HG03354 (cell line): ENCODE measurements around the gene POU2F2.

Source experiments
- ATAC-seq: cut with Tn5 transposase; IDR thresholded peaks from one replicate; pipeline ENCODE4 v1.9.1; 2021; ENCODE audit warnings: mild to moderate bottlenecking; ENCODE audit not compliant: unreplicated experiment, poor library complexity, severe bottlenecking

The POU2F2 gene

GRCh38 chr19:42132030-42132628, at the start of gene POU2F2:
TSS of gene POU2F2 (minus strand) at chr19:42132446. CDS start at chr19:42132411, 35 bp downstream.
- peak; percentile 39 for ATAC-seq

GRCh38 chr19:42178791-42179674, 46.8 kb upstream of the POU2F2 start:
- ATAC-seq = no peak

- no peak for ATAC-seq
These were observed 45.4 kb upstream of the POU2F2 start for GRCh38 chr19:42177686-42178019.

DNA sequence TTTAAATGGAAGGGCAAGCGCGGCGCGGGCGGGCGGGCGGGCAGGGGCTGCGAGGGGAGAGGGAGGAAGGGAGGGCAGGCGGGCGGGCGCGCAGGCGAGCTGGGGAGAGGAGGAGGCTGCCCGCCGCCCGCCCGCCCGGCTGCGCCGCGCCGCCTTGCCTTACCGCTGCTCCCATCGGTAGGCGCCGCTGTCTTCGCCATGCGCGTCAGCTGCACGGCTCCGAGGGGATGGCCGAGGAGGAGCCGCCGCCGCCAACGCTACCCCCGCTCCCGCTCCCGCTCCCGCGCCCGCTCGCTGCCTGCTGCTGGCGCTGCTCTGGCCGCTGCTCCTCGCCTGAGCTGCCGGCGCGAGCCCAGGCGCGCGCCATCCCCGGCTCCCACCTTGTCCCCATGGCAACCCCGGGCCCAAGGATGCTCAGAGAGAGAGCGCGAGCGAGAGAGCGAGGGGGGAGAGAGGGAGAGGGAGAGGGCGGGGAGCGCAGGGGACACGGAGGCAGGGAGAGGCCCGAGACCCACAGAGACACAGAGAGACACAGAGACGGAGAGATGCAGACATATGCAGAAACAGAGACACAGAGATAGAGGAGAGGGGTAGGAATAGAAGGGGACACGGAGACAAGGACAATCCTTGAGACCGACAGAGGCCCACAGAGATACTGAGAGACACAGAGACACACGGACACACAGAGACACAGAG, 44.9 kb upstream of the POU2F2 start:
- ATAC-seq = peak; percentile 55

DNA sequence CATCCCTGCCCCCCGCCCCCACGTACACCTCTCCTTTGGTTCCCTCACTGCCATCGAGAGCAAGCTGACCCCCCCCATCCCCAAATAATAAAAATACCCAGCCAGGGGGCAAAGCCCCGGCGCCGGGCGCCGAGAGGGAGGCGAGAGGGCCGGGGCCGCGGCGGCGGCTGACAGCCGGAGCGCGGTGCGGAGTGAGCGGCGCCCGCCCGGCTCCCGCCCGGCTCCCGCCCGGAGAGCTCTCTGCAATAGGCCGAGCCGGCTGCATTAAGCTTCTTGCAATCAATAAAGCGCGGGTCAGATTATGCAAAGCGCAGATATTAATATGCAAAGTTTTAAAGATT, 44.4 kb upstream of the POU2F2 start:
- ATAC-seq = no peak

DNA sequence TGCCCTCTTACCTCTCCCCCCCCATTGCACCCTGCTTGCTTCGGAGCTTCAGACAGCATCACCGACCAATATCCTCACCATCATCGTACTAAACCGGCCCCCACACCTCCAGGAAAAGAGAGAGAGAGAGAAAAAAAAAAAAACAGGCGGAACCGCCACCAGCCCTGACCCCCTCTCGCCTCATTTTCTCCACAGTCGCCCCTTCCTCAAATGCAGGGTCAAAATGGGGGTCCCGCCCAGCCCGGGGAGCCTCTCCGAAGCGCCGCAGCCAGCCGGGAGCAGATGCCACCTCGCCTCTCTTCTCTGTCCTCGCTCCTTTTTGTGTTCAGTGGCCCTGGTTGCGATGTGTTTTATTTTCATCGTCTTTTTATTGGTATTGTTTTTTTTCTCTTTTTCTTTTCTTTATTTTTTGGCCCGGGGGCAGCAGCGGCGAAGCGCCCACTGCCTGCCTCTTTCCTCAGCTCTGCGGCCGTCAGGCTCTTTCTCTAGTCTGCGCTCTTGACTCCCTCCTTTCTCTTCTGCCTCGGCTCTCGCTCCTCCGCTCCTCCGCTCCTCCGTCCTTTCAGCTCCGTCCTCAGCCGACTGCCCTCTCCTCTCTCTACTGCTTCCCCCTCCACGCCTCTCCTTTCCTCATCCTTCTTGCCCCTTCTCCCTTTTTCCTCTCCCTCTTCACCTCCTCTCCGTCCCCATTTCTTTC, 43.9 kb upstream of the POU2F2 start:
- no peak for ATAC-seq

DNA sequence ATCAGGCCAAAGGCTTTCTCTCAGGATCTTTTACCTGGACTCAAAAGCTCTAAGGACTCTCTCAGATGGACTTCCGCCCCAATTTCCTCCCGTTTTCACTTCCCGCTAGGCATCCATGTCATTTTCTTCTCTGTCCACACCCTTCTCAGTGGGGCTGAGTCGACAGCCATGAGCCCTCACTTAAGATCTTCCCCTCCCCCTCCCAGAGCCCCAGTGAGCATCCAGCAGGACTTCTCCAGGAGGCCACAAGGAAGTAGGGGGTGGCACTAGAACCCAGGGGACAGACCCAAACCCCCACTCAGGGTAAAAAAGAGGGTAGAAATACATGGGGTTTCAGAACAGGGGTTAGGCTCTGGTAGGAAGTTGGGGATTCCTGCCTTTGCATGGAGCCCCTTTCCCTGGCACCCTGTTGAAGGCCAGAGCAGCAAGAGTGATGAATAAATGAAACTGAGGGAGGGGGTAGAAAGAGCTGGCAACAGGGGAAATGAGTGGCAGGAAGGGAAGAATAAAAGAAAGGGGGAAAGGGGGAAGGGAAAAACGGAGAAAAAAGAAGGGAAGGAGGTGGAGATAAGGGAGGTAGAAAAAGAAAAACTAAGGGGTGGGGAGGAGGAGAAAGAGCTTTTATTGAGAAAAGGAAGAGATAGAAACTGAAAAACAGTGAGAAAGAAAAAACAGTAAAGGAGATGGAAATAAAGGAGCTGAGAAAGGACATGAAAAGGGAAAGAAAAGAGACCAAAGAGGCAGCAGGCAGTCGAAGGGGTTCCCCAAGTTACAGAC, 42.9 kb upstream of the POU2F2 start:
- ATAC-seq = no peak

- ATAC-seq = no peak
These were observed 41.9 kb upstream of the POU2F2 start for GRCh38 chr19:42174188-42174587.

- no peak for ATAC-seq
These were observed 41.4 kb upstream of the POU2F2 start for GRCh38 chr19:42173695-42174094.

DNA sequence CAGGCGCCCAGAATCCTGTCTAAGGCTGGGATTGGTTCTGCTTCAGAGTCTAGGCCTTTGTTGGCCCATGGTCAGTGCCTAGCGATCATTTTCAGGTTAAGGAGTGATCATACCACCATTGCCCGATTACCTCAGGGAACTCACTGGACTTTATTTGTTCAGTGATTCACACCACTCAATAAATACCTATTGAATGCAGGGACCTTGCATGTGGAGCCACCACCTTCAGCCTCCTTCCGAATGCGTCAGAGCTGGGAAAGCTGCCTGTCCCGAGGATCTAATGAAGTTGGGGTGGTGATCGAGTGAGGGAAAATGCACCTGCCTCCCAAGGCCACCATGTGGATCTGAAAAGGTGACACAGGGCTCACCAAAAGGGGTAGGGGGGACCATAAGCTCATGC, 40.0 kb upstream of the POU2F2 start:
- ATAC-seq = no peak

- ATAC-seq = no peak
These were observed 38.5 kb upstream of the POU2F2 start for GRCh38 chr19:42170715-42171114.

DNA sequence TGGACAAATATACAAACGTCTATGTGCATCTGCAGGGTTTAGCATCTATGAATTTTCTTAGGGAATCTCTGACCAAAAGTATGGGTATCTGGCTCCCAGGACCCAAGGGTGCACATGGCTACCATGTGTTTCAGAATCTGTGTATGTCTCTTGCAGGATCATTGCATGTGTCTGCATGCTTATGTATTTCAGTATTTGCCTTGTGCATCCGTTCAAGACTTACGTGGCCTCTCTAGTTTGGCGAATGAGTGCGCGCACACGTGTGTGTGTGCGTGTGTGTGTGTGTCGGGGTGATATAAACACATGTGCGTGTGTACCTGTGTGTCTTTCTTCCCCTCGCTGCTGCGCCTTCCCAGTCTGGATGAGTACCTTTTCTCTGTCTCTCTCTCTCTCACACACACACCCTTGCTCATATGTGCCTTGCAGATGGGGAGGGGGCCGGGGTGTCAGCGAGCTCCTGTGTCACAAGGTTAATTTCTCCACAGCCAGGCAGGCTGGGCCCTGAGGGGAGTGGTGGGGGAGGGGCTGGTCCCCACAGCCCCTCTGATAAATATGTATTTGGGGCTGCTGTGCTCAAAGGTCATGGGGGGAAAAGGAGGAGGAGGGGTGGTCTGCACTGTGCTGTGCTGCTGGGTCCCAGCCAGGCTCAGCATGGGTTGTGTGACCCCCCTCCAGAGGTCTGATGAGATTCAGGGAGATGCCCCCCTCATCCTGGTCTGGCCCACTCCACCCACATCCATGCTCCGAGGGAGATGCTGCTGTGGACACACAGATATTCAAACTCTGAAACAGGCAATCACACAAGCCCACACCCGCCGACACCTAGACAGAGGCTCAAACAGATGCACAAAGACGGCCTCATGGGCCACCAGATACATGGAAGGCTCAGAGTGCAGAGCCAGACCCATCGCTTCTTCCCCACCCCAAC, 37.5 kb upstream of the POU2F2 start:
- ATAC-seq = no peak

- ATAC-seq = no peak
These were observed 36.0 kb upstream of the POU2F2 start for GRCh38 chr19:42168206-42168605.

GRCh38 chr19:42166316-42166715, 34.1 kb upstream of the POU2F2 start:
- ATAC-seq = no peak

GRCh38 chr19:42165146-42165545, 32.9 kb upstream of the POU2F2 start:
- ATAC-seq = no peak

GRCh38 chr19:42161616-42162263, 29.5 kb upstream of the POU2F2 start:
- ATAC-seq = no peak

GRCh38 chr19:42159942-42160341, 27.7 kb upstream of the POU2F2 start:
- ATAC-seq = no peak

GRCh38 chr19:42158926-42159325, 26.7 kb upstream of the POU2F2 start:
- no peak for ATAC-seq
